Muscle of back (tissue), 11 donors: Measurements from ENCODE around the gene STK33. TPM values are rescaled to one million over a fixed set of nuclear protein-coding genes. Genes with fewer than 3 reads are reported as not detected.
A peak's percentile ranks its signal among the peaks of the same experiment; 100 is the strongest.

Experiments
- DNase-seq, 3 donors: peaks; one replicate each; pipeline versions ENCODE4 v3.0.0 to v3.0.0-alpha.2; 2013
- polyA plus RNA-seq, 10 donors: library from polyadenylated mRNA; unstranded; fragments of 120-200 nt; gene quantifications; one replicate each; pipeline ENCODE4 v1.2.1, GENCODE V29; 2013; ENCODE audit not compliant: insufficient read length in 10 of 10

Gene STK33
- polyA plus RNA-seq, 10 donors, result 3.1 to 6.2 (median 3.9) TPM

DNA sequence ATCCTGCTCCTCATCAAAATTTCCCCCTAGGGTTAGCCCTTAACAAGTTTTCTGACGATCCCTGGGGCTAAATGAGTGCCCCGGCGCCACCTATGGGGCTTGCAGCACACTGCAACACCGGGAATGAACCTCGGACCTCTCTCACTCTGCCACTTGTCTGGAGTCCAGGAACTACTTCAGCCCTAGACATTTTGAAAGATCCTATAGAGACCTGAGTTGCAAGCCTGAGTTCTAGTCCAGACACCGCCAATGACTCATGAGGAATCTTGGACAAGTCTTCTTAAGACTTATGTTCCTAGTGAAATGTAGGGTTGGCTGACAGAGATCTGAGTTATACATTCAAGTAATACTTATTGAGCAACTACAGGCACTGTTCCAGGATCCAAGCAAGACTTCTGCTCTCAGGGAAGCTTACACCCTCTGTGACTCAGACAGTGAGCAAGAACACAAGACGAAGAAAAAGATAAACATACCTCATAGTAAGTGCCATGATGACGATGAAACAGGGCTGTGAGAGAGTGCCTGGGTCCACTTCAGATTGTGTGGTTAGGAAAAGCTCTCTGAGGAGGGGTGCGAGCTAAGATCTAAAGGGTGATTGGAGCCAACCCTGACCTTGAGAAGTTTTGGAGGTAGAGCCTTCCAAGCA, 10.2 kb upstream of the STK33 start:
- peak; percentile 75 to 99 (median 80) for DNase-seq

DNA sequence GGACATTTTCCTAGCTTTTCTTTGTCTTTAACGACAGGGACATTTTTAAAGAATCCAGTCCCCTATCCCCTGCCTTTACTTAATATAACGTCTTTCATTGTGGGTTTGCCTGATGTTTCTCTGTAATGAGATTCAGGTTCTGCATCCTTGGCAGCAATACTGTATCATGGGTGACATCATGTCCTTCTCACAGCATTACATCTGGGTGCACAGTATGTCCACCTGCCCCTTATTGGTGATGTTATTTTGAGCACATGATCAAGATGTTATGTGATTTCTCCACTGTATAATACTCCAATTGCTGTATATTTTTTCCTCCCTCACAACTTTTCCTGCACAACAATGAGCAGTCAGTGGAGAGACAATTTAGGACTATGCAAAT, 9.7 kb upstream of the STK33 start:
- no peak for DNase-seq

DNA sequence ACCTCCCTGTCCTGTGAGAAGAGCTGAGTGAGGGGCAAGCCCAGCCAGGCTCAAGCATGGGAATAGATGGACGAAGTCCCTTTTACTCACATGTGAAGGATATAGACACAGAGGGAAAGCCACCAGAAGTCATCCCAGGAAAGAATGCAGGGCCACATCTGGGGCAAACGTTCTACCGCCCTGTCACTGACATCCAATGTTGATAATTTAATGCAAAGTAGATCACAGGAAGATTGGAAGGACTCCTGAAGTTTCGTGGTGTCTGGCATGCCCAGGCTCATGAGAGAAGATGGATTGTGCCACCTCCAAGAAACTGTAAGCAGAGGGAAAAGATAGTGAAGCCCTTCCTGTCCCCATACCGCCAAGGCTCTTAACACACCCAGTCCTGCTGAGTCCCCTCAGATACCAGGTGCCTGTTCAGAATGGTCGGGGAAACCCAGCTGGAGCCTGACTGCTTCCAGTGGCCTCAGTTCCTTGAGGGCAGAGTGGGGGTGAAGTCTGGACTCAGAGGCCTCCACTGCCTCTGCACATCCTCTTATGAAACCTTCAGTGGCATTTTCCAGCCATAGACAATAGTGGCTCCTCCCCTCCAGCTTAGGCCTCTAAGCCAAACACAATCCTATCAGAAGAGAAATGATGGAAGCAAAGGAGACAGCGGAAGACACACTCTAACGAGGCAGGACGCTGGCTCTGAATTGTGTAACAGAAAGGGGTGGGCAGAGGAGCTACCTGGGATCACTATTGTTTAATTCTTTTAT, 7.5 kb upstream of the STK33 start:
- no peak for DNase-seq

DNA sequence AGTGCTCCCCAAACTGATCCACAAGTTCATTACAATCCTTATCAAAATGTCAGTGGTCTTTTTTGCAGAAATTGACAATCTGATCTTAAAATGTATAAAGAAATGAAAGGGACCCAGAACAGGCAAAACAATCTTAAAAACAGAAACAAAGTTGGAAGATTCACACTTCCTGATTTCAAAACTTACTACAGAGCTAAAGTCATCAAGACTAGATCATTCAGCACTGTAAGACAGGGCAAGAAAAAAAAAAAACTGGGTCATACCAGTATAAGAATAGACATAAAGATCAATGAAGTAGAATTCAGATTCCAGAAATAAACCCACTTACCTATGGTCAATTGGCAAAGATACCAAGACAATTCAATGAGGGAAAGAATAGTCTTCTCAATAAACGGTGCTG, 4.5 kb upstream of the STK33 start:
- DNase-seq, result no peak

DNA sequence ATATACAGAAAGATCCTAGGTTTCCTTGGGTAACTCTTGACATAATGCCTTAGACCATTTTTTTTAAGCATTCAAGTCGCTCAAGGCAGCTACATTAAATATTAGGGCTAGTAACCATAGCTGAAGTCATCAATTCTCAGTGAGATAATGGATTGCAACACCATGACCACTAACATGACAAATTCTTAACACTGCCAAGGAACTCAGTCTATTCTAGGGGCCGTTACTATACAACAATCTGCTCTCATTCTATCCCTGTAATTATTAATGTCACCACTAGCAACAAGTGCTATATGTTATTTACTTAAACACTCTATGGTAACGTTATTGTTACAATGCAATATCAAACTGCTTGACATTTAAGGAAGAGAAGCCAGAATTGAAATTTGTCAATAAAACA, 3.2 kb upstream of the STK33 start:
- DNase-seq, result peak; percentile 12 to 41 (median 18)

DNA sequence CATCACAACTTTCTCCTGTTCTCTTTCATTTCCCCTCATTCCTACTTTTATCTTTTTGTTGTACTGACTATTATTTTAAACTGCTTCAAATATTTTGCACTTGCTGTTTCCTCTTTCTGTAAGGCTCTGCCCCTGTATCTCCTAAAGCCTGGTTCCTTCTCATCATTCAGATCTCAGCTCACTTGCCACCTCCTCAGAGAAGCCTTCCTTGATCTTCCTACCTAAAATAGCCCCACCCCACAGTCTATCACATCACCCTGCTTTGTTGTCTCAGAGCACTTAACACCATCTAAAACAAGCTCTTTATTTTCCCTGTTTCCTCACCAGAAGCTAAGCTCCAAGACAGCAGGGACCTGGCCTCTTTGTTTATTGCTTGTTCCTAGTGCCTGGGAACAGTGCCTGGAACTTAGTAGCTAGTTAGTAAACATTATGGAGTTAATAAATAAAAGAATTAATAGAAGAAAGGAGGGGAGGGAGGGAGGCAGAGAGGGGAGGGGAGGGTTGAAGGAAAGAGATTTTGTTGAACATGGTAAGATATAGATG, 2.5 kb upstream of the STK33 start:
- DNase-seq, result no peak

DNA sequence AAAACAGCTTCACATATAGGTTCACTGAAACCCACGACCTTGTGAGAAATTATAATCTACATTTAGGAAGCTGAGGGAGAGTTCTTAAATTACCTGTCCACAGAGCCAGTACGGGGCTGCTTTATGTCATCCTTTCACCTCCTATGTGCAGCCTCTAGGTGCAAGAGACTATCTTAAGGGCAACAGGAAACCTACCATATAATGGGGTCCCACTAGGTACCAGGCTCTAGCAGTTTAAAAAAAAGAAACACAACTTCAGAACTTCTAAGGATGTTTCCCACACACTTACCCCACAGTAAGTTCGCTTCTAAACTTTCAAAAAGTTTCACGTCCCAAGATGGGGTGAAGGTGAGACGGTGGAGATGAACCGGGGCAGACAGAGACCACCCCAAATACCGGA, 573 bp downstream of the STK33 start:
- no peak for DNase-seq

DNA sequence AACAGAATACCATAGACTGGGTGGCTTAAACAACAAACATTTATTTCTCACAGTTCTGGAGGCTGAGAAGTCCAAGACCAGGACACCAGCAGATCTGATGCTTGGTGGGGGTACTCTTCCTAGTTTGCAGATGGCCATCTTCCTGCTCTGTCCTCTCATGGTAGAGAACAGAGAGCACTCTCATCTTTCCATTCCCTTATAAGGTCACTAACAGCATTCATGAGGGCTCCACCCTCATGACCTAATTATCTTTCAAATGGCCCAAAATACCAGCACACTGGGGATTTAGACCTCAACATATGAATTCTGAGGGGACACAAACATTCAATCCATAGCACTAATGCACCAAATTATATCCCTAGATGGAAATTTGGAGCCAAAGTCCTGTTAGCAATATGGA, 6.1 kb downstream of the STK33 start:
- no peak for DNase-seq

DNA sequence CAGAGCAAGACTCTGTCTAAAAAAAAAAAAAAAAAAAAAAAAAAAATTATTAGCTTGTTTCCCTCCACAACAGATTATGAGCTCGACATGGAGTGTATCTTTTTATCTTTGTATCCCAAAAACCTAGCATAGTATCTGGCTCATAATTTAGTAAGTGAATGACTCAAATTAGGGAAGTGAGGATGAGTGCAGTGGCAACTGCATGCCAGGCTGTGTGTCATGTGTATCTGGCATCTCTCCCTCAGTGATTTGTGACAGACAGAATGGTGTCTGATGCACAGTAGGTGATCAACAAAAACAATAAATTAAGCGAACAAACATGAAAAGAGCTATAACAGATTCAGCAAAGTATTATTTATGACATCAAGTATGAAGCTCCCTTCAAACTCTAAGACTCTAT, 7.2 kb downstream of the STK33 start:
- DNase-seq, result no peak

DNA sequence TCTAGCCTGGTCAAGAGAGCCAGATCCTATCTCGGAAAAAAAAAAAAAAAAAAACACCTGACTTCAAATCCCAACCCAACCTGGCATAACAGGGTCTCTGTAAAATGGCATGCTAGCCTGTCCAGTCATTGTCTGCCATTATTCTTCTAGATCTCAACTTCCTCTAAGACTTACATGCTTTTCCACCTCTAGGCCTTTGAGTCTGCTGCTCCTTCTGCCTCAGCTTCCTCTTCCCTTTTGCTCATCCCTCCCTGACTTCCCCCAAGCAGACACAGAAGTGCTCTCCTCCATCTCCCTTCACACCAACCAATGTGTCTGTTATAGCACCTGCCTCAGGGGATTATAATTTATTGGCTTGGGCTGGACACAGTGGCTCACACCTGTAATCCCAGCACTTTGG, 7.8 kb downstream of the STK33 start:
- no peak for DNase-seq

DNA sequence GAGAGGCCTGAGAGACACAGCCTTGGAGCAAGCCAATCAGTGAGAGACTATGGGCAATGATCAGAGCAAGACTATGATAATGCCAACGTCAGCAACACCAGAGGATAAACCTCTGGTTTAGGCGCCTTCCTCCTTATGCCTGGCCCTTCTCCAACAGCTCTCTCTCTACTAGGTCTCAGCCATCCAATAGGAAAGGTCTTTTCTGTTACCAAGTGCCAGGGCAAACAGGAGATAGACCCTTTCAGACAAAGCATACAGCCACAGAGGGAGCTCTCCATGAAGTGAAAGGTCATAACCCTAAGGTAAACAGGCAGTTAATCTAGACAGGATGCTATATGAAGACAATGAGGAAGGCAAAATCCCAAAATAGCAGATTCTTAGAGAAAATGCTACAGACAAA, 9.5 kb downstream of the STK33 start:
- DNase-seq, result no peak

DNA sequence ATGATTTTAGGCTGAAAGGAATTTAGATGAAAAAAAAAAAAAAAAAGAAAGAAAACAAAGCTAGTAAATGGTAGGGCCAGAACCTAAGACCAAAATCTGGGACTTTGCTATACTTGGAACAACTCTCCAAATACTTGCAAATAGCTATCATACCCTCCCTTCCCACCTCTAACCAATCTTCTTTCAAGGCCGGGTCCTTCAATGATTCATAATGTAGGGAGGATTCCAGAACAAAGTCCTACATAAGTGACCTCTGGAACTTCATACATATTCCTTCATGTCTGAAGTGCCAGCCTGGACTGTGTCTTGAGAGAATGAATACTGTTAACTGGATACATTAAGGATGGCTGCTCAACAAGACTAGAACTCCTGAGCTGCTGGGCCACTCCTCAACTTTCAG, 9.9 kb downstream of the STK33 start:
- DNase-seq, result no peak

DNA sequence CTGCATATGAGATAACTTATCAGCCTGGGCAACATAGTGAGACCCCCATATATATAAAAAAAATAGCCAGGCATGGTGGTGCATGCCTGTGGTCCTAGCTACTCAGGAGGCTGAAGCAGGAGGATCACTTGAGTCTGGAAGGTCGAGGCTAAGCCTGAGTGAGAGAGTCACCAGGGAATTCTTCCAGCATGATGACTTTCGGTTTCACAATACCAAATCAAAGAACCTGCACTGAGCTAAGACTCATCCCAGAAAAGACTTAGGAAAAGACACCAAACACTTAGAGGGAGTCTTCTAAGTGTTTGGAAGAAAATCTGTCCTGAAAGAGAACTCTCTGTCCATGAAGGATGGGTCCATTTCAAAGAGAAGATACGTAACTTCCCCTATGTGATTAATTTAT, 12.7 kb downstream of the STK33 start:
- DNase-seq, result no peak

DNA sequence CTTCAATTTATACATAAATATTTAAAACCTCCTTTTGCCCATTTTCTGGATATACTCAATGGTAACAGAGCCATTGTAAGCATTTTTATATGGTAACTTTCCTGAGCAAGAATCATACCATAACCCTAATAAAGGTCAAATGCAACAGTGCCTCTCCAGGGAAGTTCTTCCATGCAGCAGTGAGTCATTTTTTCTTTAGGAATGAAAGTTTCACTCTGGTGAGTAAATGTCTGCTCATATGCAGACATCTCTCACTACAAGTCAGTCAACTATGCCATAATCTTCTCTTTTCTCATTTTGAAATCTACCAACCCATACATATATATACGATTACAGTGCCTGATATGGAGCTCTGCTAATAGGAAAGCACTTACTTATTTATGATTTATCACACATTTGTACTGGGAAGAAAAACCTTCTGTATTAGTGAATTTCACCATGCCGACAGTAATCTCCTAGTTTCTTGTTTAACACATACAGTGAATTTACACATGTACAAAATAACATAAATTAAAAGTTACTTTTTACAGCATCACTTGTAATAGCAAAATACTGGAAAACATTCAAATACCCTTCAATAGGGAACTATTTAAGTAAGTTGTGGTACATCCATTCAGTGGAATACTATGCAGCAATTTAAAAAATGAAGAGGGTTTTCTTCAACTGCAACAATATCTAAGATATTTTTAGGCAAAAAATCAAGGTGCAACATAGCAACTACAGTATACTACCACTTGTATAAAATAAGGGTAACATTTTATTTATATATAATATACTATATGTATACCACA, 16.0 kb downstream of the STK33 start:
- no peak for DNase-seq

DNA sequence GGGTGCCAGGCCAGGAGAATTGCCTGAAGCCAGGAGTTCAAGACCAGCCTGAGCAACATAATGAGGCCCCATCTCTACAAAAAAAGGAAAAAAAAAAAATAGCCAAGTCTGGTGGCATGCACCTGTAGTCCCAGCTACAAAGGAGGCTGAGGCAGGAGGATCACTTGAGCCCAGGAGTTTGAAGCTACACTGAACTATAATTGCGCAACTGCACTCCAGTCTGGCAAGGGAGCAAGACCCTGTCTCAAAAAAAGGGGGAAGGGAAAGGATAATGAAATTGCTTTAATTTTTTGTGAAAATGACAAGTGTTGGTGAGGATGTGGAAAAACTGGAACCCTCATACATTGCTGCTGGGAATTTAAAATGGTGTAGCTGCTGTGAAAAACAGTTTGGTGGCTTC, 19.2 kb downstream of the STK33 start:
- no peak for DNase-seq

DNA sequence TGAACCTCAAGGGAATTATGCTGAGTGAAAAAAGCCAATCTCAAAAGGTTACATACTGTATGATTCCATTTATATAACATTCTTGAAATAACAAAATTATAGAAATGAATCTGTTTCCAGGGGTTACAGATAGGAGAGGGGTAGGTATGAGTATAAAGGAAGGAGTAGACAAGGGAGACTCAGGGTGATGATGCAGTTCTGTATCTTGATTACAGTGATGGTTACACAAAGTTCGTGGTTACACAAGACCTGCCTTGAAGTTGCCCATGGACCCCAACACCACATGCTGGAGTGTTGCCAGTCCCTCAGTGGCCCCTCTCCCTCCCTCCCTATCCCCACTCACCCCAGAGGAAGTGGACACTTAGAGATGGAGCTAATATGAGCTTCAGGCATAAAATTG, 20.3 kb downstream of the STK33 start:
- no peak for DNase-seq

DNA sequence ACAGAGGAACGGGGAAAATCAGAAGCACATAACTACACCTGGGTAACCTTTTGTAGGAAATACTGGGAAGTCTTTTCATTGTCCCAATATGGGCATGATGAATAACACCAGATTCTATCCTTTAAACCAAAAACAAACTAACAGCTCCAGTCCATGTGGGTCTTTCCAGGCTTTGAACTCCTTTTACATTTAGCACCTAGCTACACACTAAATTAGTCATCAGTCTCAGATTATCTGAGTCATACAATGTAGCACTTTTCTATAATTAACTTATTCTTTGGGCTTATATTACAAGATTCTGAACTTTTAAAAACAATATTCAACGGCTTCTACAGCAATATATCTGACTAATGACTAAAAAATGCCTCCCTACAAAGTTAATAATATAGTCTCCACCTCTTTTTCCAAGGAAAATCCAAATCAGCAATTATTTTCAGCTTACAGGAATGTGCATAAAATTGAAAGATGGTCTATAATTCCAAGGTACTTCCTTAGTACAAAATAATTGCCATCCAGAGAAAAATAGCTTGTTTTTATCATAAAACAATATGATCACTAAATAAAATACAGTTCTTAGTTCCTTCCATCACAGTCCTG, 26.3 kb downstream of the STK33 start:
- DNase-seq, result peak in 1 of 3 donors; percentile 14

DNA sequence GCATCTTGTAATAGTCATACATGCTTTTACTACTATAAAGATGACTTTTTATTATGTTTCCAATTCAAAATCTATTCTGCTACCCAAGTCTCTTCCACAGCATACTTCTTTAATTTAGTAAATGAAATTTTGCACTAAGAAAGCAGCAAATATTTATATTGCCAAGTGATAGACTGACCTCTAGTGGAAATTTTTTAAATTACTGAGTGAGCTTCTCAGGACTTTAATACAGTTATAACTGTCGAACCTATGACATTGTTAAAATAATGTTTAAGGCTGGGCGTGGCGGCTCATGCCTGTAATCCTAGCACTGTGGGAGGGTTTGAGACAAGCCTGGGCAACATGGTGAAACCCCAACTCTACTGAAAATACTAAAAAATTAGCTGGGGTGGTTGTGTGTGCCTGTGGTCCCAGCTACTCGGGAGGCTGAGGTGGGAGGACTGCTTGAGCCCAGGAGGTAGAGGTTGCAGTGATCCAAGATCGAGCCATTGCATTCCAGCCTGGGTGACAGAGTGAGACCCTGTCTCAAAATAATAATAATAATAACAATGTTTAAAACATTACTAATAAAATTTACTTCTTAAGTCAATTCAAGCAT, 27.3 kb downstream of the STK33 start:
- peak; percentile 36 to 65 (median 41) for DNase-seq

DNA sequence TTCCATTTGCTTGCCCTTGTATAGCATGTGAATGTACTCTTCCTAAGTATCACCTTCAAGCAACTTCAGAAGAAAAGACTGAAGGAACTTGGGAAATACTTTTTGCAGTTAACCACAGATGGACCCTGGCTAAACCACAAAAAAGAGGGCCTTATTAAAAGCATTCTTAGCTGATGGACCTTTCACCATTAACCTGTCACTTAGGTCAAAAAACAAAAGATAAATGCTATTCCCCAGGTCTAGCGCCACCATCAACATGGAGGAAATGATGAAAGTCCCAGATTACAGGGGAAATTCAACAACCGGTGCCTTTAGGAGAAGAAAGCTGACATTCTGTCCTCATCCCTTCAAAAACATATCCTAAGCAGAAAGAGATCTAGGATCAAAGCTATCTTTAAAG, 29.5 kb downstream of the STK33 start:
- DNase-seq, result no peak

DNA sequence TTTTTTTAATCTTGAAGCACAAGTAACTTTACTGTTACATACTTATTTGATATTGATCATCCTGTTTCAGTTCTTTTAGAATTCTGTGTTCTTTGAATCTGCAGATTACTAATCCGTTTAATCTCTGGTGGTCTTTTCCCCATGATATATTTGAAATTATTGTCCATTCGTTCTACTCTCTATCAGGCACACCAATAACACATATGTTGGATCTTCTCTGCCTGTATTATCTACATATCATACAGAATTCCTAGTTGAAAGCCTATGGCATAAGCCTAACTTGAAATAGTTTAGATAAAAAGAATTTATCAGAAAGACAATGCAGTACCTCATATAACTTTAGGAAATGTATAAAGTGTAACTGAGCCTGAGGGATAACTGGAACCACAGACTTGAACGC, 32.6 kb downstream of the STK33 start:
- no peak for DNase-seq

DNA sequence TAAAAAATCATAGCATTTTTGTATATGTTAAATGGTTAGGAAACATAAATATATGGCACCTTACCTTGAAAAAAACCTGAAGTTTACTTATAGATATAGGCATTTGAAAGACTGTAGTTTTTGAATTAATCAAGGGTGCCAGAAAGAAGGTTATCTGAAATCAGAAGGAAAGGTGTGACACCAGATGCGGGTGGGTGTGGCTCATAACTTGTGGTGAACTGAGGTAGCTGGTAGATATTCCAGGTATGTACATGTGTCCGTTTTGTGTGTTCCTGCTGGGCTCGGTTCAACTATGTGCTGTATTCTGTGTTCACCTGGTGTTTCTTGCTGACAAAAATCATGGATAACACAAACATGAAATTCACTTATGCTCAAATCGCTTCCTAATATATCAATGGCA, 35.6 kb downstream of the STK33 start:
- no peak for DNase-seq
